SK-N-DZ (cell line): ENCODE results near the gene PRR5L.

ENCODE experiments used
- DNase-seq: peaks from one replicate; pipeline ENCODE4 v3.0.0-alpha.2; 2015; ENCODE audit warnings: low spot score

The PRR5L gene

GRCh38 chr11:36399745-36400144, 103.7 kb downstream of the PRR5L start:
- no peak for DNase-seq

DNA sequence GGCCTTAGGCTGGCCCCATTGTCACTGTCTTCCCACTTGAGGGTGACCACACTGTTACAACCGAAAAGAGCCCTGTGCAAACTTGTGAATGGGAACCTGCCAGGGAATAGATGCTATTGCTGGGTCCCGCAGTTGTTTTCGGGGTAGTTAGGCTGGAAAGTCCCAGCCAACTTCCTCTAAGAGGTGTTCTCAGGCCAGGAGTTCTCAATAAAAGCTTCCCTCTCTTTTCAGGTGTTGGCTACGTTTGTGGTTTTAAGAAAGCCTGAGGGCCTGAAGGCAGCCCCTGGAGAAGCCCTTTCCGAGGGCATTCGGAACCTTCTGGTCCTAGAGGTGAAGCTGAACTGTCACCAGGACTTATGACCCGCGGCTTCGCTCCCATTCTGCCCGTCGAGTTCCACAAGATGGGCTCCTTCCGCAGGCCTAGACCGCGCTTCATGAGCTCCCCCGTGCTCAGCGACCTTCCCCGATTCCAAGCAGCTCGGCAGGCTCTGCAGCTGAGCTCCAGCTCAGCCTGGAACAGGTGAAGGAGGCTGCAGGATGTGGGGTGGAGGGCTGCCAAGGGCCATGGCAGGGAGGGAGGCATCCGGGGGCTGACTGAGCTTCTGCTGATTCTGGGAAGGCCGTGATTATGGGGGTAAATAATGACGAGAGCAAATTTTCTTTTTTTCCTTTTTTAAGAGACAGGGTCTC, 104.8 kb downstream of the PRR5L start:
- no peak for DNase-seq

DNA sequence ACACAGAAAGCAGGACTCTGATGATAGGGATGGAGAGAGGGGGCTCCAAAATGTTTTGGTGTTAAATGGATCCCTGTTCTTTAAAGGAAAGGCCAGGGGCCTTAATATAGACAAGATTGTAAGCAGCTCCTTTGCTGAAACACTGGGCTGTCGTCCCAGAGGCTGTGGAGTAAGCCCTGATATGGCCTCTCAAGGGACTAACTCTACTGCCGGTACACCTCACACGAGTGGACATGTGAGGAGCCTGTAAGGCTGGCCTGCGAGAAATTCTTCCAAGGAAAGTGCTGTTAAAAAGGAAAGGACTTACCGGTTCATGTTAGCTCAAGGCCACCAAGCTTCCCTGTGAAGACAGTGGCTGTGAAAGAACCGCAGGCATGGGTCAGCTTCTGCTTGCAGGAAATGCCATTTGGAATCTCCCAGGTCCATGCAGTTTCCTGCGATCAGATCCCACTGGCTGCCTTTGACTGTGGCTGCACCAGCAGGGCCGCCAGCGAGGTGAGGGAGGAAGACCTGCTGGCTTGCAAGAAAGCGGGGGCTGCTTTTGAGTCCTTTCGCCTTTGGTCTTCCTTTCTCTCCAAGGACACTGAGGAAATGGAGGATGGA, 106.6 kb downstream of the PRR5L start:
- no peak for DNase-seq

DNA sequence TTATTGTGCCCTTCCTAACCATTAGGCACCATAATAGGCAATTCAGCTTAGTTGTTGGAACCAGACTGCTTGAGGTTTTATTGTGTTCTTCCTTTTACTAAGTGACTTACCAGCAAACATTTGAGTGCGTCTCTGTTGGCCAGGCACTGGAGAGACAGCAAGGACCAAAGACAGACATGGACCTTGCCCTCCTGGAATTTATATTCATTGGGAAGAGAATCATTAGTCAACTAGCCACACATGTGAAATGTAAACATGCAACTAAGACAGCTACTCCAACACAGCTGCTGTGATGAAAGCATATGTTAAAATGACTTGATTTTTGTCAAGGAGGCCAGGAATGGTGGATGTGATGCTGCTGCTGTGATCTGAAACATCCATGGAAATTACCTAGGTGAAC, 107.6 kb downstream of the PRR5L start:
- no peak for DNase-seq

GRCh38 chr11:36404831-36405230, 108.7 kb downstream of the PRR5L start:
- no peak for DNase-seq

DNA sequence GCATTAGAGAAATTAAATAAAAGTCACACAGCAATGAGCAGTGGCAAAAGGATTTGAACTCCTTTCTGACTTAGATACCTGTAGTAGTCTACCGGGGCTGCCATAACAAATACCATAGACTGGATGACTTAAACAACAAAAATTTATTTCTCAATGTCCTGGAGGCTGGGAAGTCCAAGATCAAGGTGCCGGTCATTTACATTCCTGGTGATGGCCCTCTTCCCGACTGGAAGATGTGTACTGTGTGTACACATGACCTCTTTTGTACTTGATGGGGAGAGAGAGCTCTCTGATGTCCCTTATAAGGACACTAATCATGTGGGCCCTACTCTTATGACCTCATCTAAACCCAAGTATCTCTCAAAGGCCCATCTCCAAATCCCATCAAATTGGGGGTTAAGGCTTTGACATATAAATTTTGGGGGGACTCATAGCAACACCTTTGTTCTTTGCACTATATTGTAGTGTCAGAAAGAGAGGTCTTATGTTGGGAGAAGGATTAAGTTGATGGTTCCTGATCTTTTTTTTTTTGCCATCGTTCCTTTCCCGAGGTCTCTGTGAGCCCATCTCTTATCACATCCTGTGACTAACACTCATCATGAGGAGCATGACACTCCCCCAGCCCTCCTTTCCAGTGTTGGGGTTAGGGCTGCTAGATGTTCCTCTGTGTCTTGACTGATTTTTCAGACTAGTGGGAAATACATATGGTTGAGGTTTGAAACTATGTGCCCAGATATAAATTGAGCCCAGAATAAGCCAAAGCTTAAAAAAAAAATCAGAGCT, 109.7 kb downstream of the PRR5L start:
- DNase-seq: no peak

DNA sequence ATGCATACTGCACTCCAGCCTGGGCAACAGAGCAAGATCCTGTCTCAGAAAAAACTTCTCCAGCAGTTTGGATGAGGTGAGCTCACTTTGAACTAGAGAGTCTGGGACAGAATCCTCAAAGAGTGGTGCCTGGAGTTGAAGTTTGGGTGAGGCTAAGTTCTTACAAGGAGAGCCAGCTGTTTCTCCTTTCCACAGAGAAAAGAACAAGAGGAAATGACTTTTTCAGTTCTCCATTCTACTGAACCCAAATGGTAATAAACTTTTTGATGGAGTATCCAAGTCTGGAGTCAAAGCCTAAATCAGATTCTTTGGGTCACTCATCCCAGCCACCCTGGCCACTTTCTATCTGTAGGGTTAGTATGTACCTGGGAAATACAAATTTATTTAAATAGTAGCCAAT, 111.3 kb downstream of the PRR5L start:
- no peak for DNase-seq

DNA sequence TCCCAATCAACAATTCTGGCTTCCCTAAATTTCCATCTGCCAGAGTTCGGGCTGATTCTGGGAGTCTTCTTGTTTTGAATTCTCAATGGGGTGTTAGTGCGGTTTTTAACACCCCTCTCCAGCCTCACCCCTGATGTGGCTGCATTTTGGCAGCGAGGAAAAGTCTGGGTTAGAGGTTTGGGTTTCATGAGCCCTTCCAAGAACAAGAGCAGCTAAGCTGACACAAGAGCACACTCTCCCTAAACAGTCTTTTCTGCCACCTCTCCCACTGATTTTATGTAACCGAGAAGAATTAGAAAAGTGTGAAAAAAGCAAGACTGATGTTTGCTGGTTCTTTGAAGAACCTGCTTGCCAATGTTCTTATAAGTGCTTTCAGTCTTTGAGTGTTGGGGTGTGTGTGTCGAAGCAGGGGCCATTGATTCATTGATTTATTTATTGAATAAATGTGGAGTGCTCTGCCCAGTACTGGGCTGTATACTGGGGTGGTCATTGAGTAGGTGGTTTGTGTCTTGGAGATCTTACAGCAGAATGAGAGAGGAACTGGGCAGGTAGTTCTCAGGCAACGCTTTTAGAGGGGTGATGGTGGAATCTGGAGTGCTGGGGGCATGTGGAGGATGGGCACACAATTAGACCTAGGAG, 112.5 kb downstream of the PRR5L start:
- DNase-seq: no peak

DNA sequence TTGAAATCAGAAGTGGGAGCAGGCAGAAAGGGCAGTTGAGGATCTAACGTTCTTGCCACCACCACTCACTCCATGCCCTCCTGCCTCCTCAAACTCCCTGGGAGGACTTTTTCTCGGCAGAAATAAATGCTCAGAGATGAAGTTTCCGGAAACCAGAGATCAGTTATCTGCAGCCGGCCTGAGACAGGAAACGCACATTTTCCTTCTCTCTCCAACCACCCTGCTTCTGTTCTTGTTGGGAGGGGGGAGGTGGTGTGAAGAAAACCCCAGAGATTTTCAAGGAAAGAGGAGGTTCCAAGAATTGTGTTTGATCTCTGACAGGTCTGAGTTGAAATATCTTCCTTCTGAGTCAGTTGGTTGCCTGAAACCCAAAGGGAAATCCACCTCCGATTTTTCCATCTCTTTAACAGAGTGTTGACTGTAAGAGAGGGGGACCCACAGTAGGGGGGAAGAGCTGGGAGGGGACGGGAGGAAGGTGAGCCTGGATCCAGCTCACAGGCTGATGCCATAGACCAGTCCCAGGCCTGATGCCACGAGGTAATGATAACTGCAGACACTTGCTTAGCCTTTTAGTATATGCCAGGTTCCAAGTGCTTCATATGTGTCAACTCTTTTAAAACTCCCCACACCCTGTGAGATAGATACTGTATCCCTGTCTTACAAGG, 113.2 kb downstream of the PRR5L start:
- DNase-seq: no peak

- DNase-seq: no peak
These were observed 115.1 kb downstream of the PRR5L start for GRCh38 chr11:36411202-36411640.

- DNase-seq: no peak
These were observed 116.8 kb downstream of the PRR5L start for GRCh38 chr11:36412781-36413383.

DNA sequence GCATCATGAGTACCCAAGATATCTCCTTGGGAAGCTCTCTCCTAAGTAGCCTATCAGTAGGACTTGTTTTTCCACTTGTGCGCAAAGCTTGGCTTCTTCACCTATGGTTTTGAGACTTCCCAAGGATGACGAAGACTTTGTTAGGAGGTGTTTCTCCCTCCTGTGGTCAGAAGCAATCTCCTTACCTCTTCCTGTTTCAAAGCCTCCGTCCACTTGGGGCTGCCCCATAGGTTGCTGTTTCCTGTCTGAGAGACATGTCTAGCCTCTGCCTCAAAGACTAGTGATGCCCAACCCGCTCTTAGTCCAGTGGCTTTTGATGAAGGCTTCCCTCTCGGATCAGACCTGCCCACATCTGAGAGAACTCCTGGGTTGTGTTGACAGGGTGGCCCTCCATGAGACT, 121.1 kb downstream of the PRR5L start:
- DNase-seq: no peak

- no peak for DNase-seq
These were observed 123.8 kb downstream of the PRR5L start for GRCh38 chr11:36419791-36420424.

GRCh38 chr11:36421546-36422155, 125.6 kb downstream of the PRR5L start:
- DNase-seq: no peak

- no peak for DNase-seq
These were observed 129.5 kb downstream of the PRR5L start for GRCh38 chr11:36425561-36426081.

GRCh38 chr11:36426226-36426848, 130.2 kb downstream of the PRR5L start:
- DNase-seq: no peak

GRCh38 chr11:36427079-36427478, 131.0 kb downstream of the PRR5L start:
- DNase-seq: no peak

- no peak for DNase-seq
These were observed 131.8 kb downstream of the PRR5L start for GRCh38 chr11:36427876-36428275.

DNA sequence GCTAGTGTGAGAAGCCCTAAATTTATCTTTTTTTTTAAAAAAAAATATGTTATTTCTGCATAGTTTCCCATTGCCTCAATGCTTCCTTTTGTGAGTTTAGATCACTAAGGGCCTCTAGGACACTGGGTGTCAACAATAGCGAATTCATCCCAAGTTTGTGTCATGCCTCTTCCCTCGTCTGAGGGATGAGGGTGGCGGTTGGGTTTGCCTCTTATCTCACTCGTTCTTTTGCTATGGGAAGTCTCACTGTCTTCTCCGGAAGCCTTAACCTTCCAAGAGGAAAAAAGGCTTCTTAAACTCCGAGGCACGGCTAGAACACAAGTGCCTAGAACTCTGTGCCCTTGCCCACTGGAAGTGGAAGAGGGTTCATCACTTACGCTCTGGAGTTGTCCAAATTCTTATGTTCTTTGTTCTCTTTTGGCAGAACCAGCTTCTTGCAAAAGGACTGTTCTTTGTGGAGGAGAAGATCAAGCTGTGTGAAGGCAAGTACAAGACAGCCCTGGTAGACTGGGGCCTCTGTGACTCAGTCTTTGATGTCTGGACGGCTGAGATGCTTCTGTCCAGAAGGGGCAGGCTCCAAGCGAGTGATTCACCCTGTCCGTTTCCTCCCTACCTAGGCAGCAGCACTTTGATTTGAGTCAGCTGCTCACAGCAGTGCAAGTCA, 135.5 kb downstream of the PRR5L start:
- no peak for DNase-seq
